Kidney epithelial cell (primary cell): Measurements from ENCODE around the gene GATB. TPM values are rescaled to one million over a fixed set of nuclear protein-coding genes. Genes with fewer than 3 reads are reported as not detected.
"Not testable (repeated sequence)": the region's sequence is repeated elsewhere in the genome, so short reads cannot be mapped to it uniquely, and the experiment has no call there.

Experiments
- DNase-seq: peaks from one replicate; pipeline ENCODE4 v3.0.0-alpha.2; 2010; ENCODE audit warnings: low read depth
- H3K27me3 ChIP-seq: 2 replicates; pipeline ENCODE4 v1.6.0; 2011; ENCODE audit warnings: low read length; ENCODE audit not compliant: control insufficient read depth, insufficient read depth
- H3K36me3 ChIP-seq: 2 replicates; pipeline ENCODE4 v1.5.1; 2011; ENCODE audit warnings: low read length; ENCODE audit not compliant: control insufficient read depth, insufficient read depth
- H3K4me3 ChIP-seq: 2 replicates; pipeline ENCODE4 v1.5.1; 2011; ENCODE audit warnings: low read depth, mild to moderate bottlenecking, control low read depth, low read length
- total RNA-seq: library from RNA; depleted of rRNA; stranded (reverse); fragments of >200 nt; gene quantifications from 2 replicates; pipeline ENCODE4 v1.2.3, GENCODE V29; 2015
- TF ChIP-seq, protein P1 (sequence below): IDR thresholded peaks from 2 replicates; pipeline ENCODE4 v1.5.1; 2011; ENCODE audit warnings: mild to moderate bottlenecking, moderate library complexity, low read length, control low read depth, inconsistent platforms; ENCODE audit not compliant: insufficient read depth, poor library complexity, severe bottlenecking

Gene GATB
- total RNA-seq, 1 donor from 2014 or later = 39.4 TPM

DNA sequence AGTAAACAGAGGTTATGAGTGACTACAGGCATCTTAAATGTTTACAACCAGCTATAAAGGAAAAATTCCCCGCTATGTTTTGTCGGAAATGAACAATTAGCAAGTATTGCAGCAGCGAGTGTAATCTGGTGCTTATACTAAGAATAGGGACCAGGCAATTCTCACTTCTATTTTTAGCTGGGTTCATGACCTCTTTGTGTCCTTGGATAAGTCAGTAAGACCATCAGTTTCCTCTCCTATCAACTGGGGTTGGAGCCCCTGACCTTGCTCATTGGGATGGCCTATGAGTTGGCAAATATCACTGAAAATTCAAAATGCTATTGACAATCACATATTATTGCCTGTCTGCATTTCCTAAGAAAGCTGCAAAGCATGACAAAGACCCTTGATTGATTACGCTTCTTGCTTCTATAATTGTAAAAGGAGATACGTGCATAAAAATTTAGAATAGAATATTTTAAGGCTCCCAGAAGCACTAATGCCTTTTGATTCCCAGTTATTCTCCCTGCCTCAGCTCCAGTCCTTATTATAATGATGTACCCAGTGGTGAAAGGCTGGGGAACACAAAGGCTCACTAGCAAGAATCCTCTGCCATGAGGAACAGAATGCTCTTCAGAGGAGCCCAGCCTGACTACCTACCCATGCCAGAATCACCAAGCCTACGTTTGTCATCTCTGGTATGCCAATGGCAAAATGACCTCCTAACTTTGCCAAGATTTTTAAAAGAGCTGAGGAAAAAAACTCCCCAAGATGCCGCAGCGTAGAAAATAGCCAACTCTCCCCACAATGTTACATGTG, 21.9 kb downstream of the GATB start:
- TF ChIP-seq, protein P1, sequence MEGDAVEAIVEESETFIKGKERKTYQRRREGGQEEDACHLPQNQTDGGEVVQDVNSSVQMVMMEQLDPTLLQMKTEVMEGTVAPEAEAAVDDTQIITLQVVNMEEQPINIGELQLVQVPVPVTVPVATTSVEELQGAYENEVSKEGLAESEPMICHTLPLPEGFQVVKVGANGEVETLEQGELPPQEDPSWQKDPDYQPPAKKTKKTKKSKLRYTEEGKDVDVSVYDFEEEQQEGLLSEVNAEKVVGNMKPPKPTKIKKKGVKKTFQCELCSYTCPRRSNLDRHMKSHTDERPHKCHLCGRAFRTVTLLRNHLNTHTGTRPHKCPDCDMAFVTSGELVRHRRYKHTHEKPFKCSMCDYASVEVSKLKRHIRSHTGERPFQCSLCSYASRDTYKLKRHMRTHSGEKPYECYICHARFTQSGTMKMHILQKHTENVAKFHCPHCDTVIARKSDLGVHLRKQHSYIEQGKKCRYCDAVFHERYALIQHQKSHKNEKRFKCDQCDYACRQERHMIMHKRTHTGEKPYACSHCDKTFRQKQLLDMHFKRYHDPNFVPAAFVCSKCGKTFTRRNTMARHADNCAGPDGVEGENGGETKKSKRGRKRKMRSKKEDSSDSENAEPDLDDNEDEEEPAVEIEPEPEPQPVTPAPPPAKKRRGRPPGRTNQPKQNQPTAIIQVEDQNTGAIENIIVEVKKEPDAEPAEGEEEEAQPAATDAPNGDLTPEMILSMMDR = no peak
- no peak for DNase-seq
- Histone ChIP-seq H3K27me3 (no peaks in the 10 kb centered on the region), H3K4me3 (no peak overlapping the region), H3K36me3 (peaks cover 2% of the 10 kb centered on the region)

- H3K4me3 ChIP-seq, DNase-seq, H3K36me3 ChIP-seq, H3K27me3 ChIP-seq: not testable (repeated sequence)
These were observed 24.0 kb downstream of the GATB start for GRCh38 chr4:151736852-151737251.

DNA sequence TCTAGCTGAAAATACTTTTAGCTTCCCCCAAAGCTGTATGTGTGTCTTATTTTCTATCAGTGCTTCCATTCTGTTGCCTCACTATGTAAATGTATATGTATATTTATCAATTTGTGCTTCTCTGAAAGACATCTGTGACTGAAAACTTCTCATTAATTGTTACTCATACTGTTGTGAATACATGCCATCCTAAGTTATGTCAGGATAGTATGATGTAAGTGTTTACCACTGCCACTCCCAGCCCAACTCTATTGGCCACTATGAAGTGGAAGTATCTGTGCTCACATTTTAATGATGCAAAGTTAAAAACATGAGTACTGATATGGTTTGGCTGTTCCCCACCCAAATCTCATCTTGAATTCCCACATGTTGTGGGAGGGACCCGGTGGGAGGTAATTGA, 24.4 kb downstream of the GATB start:
- peaks cover 2% of the 10 kb centered on the region for H3K36me3 ChIP-seq
- no peaks in the 10 kb centered on the region for H3K27me3 ChIP-seq
- TF ChIP-seq, protein P1 = no peak
- no peak overlapping the region for H3K4me3 ChIP-seq
- no peak for DNase-seq

GRCh38 chr4:151731670-151732069, 29.1 kb downstream of the GATB start:
- DNase-seq, H3K36me3 ChIP-seq, H3K27me3 ChIP-seq, H3K4me3 ChIP-seq: not testable (repeated sequence)

- no peak for DNase-seq
- TF ChIP-seq, protein P1 = no peak
- H3K36me3 ChIP-seq = no peaks in the 10 kb centered on the region
- H3K27me3 ChIP-seq = no peaks in the 10 kb centered on the region
- no peak overlapping the region for H3K4me3 ChIP-seq
These were observed 30.9 kb downstream of the GATB start for GRCh38 chr4:151729731-151730559.

- no peaks in the 10 kb centered on the region for H3K36me3 ChIP-seq
- H3K27me3 ChIP-seq = no peaks in the 10 kb centered on the region
- no peak overlapping the region for H3K4me3 ChIP-seq
- TF ChIP-seq, protein P1 = no peak
- DNase-seq = no peak
These were observed 32.1 kb downstream of the GATB start for GRCh38 chr4:151728679-151729078.

GRCh38 chr4:151728006-151728405, 32.8 kb downstream of the GATB start:
- Histone ChIP-seq H3K27me3 (no peaks in the 10 kb centered on the region), H3K36me3 (no peaks in the 10 kb centered on the region), H3K4me3 (no peak overlapping the region)
- DNase-seq = no peak
- TF ChIP-seq, protein P1 = no peak
